PC-3 (cell line): ENCODE results near the gene NAA40. TPM values are rescaled to one million over a fixed set of nuclear protein-coding genes. Genes with fewer than 3 reads are reported as not detected.

Experiments used
- ATAC-seq: fragments of 200-7000 bp; cut with Tn5 transposase; 2 replicates; pipeline ENCODE4 v1.9.1; 2020; ENCODE audit warnings: mild to moderate bottlenecking, moderate library complexity
- BruUV-seq: library from RNA; stranded (reverse); fragments of 400-500 nt; replicated peaks from 2 replicates; lab custom pipeline; 2021; lab: Mats Ljungman, UMichigan
- CTCF ChIA-PET: fragments of 300-600 bp; sonication (Branson Sonifier 250); formaldehyde crosslinking; loops from one replicate; lab custom pipeline; 2022; ENCODE audit warnings: antibody characterized with exemption; lab: Charles Lee
- POLR2A ChIA-PET: fragments of 300-600 bp; sonication (Branson Sonifier 250); formaldehyde crosslinking; loops from one replicate; lab custom pipeline; 2022; ENCODE audit warnings: antibody characterized with exemption; ENCODE audit not compliant: unreplicated experiment; lab: Charles Lee
- DNase-seq: peaks from one replicate; pipeline ENCODE4 v3.0.0-alpha.2; 2015
- H2AFZ ChIP-seq: fragments of 300-600 bp; sonication (generic); 2 replicates; pipeline ENCODE4 v1.6.0; 2016; ENCODE audit warnings: antibody characterized with exemption, low read length
- H3F3A ChIP-seq: fragments of 300-600 bp; sonication (generic); one replicate; pipeline ENCODE4 v1.6.0; 2017; ENCODE audit warnings: antibody characterized with exemption, low read length, control low read depth, mild to moderate bottlenecking; ENCODE audit not compliant: unreplicated experiment
- H3K27ac ChIP-seq: fragments of 300-600 bp; sonication (generic); 2 replicates; pipeline ENCODE4 v1.5.1; 2016; ENCODE audit warnings: mild to moderate bottlenecking, low read length
- H3K27me3 ChIP-seq: fragments of 300-600 bp; sonication (generic); 2 replicates; pipeline ENCODE4 v1.6.1; 2016; ENCODE audit warnings: low read length, mixed read lengths
- H3K36me3 ChIP-seq: fragments of 300-600 bp; sonication (generic); 2 replicates; pipeline ENCODE4 v1.6.1; 2016; ENCODE audit warnings: low read depth, mixed run types, low read length, mixed read lengths
- H3K4me1 ChIP-seq: fragments of 300-600 bp; sonication (generic); 2 replicates; pipeline ENCODE4 v1.5.1; 2016; ENCODE audit warnings: low read length; ENCODE audit not compliant: insufficient read depth
- H3K4me2 ChIP-seq: fragments of 300-600 bp; sonication (generic); 2 replicates; pipeline ENCODE4 v1.6.0; 2016; ENCODE audit warnings: low read length
- H3K4me3 ChIP-seq: fragments of 300-600 bp; sonication (generic); 2 replicates; pipeline ENCODE4 v1.5.1; 2016; ENCODE audit warnings: mild to moderate bottlenecking, low read length, mixed read lengths
- H3K79me2 ChIP-seq: fragments of 300-600 bp; sonication (generic); 2 replicates; pipeline ENCODE4 v1.6.1; 2017; ENCODE audit warnings: low read length, mixed read lengths
- H3K9ac ChIP-seq: fragments of 300-600 bp; sonication (generic); 2 replicates; pipeline ENCODE4 v1.6.0; 2016; ENCODE audit warnings: mild to moderate bottlenecking, low read length
- H3K9me2 ChIP-seq: fragments of 300-600 bp; sonication (generic); replicated peaks from 2 replicates; pipeline ENCODE4 v1.6.1; 2016; ENCODE audit warnings: mixed run types, low read length, mixed read lengths
- H3K9me3 ChIP-seq: fragments of 300-600 bp; sonication (generic); 2 replicates; pipeline ENCODE4 v1.6.1; 2016; ENCODE audit warnings: low read length, mixed read lengths
- H4K20me1 ChIP-seq: fragments of 300-600 bp; sonication (generic); 2 replicates; pipeline ENCODE4 v1.6.1; 2016; ENCODE audit warnings: low read length, mixed read lengths
- EZH2 ChIP-seq: fragments of 300-600 bp; sonication (generic); IDR thresholded peaks from one replicate; pipeline ENCODE4 v1.6.1; 2017; ENCODE audit warnings: antibody characterized with exemption, mild to moderate bottlenecking, low read length; ENCODE audit not compliant: unreplicated experiment
- EZH2phosphoT487 ChIP-seq: fragments of 300-600 bp; sonication (generic); IDR thresholded peaks from 2 replicates; pipeline ENCODE4 v1.6.1; 2018; ENCODE audit warnings: mild to moderate bottlenecking, antibody characterized with exemption, low read length, borderline replicate concordance
- intact Hi-C: fragments of 100-400 bp; cut with micrococcal nuclease; formaldehyde crosslinking; loops from 2 replicates; pipeline ENCODE4 v1.9.0; 2023
- total RNA-seq: library from RNA; depleted of rRNA; stranded (reverse); fragments of >200 nt; gene quantifications from 2 replicates; pipeline ENCODE4 v1.2.3, GENCODE V29; 2014
- TF ChIP-seq, protein P1 (sequence below): fragments of 300-600 bp; sonication (generic); conservative IDR thresholded peaks from 2 replicates; pipeline ENCODE4 v1.5.1; 2017; ENCODE audit warnings: antibody characterized with exemption, low read depth, mild to moderate bottlenecking, low read length

NAA40 gene
- total RNA-seq, 1 experiment from 2014 or later: 20.9 TPM

DNA sequence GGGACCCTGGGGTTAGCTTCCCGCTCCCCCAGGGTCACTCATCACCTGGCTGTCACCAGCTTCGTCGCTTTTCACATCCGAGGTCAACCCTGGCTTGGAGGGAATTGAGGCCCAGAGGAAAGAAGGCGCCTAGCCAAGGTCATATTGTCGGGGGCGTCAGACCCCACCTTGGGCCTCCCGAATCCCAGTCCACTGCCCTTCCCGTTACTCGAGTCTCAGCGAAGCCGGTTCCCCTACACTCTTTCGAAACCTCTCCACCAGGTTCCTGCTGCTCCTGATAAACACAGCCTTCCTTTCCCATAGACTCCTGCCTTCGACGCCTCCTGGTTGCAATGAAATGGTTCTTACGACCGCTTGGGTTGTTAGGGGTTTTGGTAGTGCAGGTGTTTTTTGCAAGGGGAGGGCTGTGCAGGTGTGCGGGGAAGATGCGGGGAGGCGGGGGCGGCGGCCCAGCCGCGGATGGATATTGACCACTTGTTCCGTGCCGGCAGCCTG, 642 bp downstream of the NAA40 start:
- H3K9ac ChIP-seq: peak overlapping the region; percentile 87
- CTCF ChIA-PET: interaction anchor here (0.5 to 1.9 kb wide), 4 partner anchors 9 to 378 kb away, joined by 3 to 8 read pairs (median 6); partner anchors contain the start of genes MARK2 and PRDX5
- no peak overlapping the region for H3K27ac ChIP-seq
- intact Hi-C loops: loop anchor here (2.0 kb wide), 1 partner anchor 99 kb away; no protein-coding TSS in a partner anchor
- DNase-seq (peak; percentile 37), ATAC-seq (no peak)
- H3K4me2 ChIP-seq: peak overlapping the region; percentile 100
- no TSS peak for BruUV-seq
- no peaks in the 10 kb centered on the region for H3K9me3 ChIP-seq
- peaks cover 56% of the 10 kb centered on the region for H3K79me2 ChIP-seq
- H2AFZ ChIP-seq: peak overlapping the region; percentile 93
- H3K27me3 ChIP-seq: no peaks in the 10 kb centered on the region
- TF ChIP-seq EZH2phosphoT487: no peak
- no peak for TF ChIP-seq EZH2
- TF ChIP-seq, protein P1, sequence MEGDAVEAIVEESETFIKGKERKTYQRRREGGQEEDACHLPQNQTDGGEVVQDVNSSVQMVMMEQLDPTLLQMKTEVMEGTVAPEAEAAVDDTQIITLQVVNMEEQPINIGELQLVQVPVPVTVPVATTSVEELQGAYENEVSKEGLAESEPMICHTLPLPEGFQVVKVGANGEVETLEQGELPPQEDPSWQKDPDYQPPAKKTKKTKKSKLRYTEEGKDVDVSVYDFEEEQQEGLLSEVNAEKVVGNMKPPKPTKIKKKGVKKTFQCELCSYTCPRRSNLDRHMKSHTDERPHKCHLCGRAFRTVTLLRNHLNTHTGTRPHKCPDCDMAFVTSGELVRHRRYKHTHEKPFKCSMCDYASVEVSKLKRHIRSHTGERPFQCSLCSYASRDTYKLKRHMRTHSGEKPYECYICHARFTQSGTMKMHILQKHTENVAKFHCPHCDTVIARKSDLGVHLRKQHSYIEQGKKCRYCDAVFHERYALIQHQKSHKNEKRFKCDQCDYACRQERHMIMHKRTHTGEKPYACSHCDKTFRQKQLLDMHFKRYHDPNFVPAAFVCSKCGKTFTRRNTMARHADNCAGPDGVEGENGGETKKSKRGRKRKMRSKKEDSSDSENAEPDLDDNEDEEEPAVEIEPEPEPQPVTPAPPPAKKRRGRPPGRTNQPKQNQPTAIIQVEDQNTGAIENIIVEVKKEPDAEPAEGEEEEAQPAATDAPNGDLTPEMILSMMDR: no peak
- no peaks in the 10 kb centered on the region for H3K9me2 ChIP-seq
- POLR2A ChIA-PET: no interaction called here
- H3F3A ChIP-seq: no peaks in the 10 kb centered on the region
- peaks cover 5% of the 10 kb centered on the region; the same call in 1 of the 2 replicates for H4K20me1 ChIP-seq
- peak overlapping the region; percentile 95 for H3K4me3 ChIP-seq
- H3K36me3 ChIP-seq: peaks cover 4% of the 10 kb centered on the region; the same call in 1 of the 2 replicates
- peaks cover 14% of the 10 kb centered on the region for H3K4me1 ChIP-seq

DNA sequence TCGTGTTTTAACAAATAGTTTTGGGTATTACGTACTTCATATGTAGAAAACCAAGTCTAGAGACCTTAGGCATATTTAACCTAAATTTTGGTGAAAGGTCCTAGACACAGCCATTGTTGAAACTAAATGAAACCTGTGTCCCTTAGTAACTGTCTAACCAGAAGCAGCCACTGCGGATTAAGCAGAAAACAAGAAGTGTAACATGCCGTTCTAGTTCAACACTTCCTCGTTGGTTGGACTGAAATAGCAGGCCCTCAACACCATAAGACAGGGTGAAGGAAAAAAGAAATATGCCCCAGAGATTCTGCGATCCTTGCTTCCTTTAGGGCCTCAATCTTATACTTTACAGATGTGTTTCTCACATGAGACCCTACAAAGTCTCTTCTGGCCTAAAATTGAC, 2.0 kb downstream of the NAA40 start:
- H3K9me2 ChIP-seq: no peaks in the 10 kb centered on the region
- H3K4me2 ChIP-seq: peak overlapping the region; percentile 100; the same call in 1 of the 2 replicates
- intact Hi-C loops: no loop called here
- peaks cover 63% of the 10 kb centered on the region for H3K79me2 ChIP-seq
- ATAC-seq: no peak
- DNase-seq: no peak
- H3K36me3 ChIP-seq: peaks cover 4% of the 10 kb centered on the region; the same call in 1 of the 2 replicates
- H3K4me3 ChIP-seq: peak overlapping the region; percentile 95; the same call in 1 of the 2 replicates
- H3K9me3 ChIP-seq: no peaks in the 10 kb centered on the region
- ChIA-PET POLR2A (no interaction called here), CTCF (no interaction called here)
- H2AFZ ChIP-seq: no peak overlapping the region
- peaks cover 14% of the 10 kb centered on the region for H3K4me1 ChIP-seq
- no peak overlapping the region for H3K27ac ChIP-seq
- no peaks in the 10 kb centered on the region for H3K27me3 ChIP-seq
- TF ChIP-seq EZH2 (no peak), EZH2phosphoT487 (no peak)
- TF ChIP-seq, protein P1: no peak
- H4K20me1 ChIP-seq: peaks cover 5% of the 10 kb centered on the region; the same call in 1 of the 2 replicates
- TSS peak; percentile 38 for BruUV-seq
- H3F3A ChIP-seq: no peaks in the 10 kb centered on the region
- H3K9ac ChIP-seq: no peak overlapping the region

GRCh38 chr11:63941901-63942300, 3.1 kb downstream of the NAA40 start:
- Histone ChIP-seq H3K4me3 (no peak overlapping the region), H3K36me3 (peaks cover 12% of the 10 kb centered on the region), H3K9ac (no peak overlapping the region), H3K27ac (no peak overlapping the region), H2AFZ (no peak overlapping the region), H3K79me2 (peaks cover 63% of the 10 kb centered on the region), H3K9me2 (no peaks in the 10 kb centered on the region), H3K9me3 (no peaks in the 10 kb centered on the region), H3K4me2 (no peak overlapping the region), H4K20me1 (peaks cover 5% of the 10 kb centered on the region; the same call in 1 of the 2 replicates), H3K4me1 (peaks cover 14% of the 10 kb centered on the region), H3F3A (no peaks in the 10 kb centered on the region), H3K27me3 (no peaks in the 10 kb centered on the region)
- TF ChIP-seq EZH2 (no peak), EZH2phosphoT487 (no peak)
- TF ChIP-seq, protein P1: no peak
- BruUV-seq: no TSS peak
- no peak for DNase-seq
- intact Hi-C loops: no loop called here
- POLR2A ChIA-PET: no interaction called here
- CTCF ChIA-PET: interaction anchor here (0.7 kb wide), 1 partner anchor 36 kb away, joined by 4 read pairs; no protein-coding TSS in a partner anchor
- no peak for ATAC-seq
